ENCODE data around the gene CADPS2. TPM values are rescaled to one million over a fixed set of nuclear protein-coding genes. Genes with fewer than 3 reads are reported as not detected.

CADPS2 gene
- total and polyA plus RNA-seq, 2 of the 4 experiments (the other 2 are of a cell fraction) = 0.10 to 0.54 TPM

GRCh38 chr7:122867471-122867980 lies 18.7 kb downstream of the CADPS2 start:
- intact Hi-C loops (cut with micrococcal nuclease) = no loop called here
- Histone ChIP-seq H2AK9ac (replicated peaks; ENCODE audit: low read depth, low read length, poor library complexity) (no peak overlapping the region), H3K4me1 (ENCODE audit: control insufficient read depth, insufficient read depth, low read length) (no peaks in the 10 kb centered on the region), H4K91ac (ENCODE audit: insufficient read depth, low read depth, low read length) (no peak overlapping the region), H3K23ac (ENCODE audit: low read depth, low read length) (no peak overlapping the region), H2AK5ac (ENCODE audit: low read depth, low read length) (no peak overlapping the region), H3K27me3 (ENCODE audit: control insufficient read depth, insufficient read depth, low read length) (no peaks in the 10 kb centered on the region), H2AFZ (replicated peaks; ENCODE audit: low read length, poor library complexity) (no peak overlapping the region), H3K27ac (ENCODE audit: insufficient read depth, low read length) (no peak overlapping the region), H3K79me1 (ENCODE audit: low read depth in 1 of 2, low read length in 2 of 2) (no peaks in the 10 kb centered on the region), H3K18ac (ENCODE audit: low read depth, low read length) (no peak overlapping the region), H3K36me3 (ENCODE audit: control insufficient read depth, insufficient read depth, low read length) (no peaks in the 10 kb centered on the region), H3K14ac (replicated peaks; ENCODE audit: low read depth, low read length) (no peak overlapping the region), H3K9me1 (ENCODE audit: insufficient read depth, low read length) (no peaks in the 10 kb centered on the region), H2BK5ac (ENCODE audit: low read depth, low read length, poor library complexity, severe bottlenecking) (no peak overlapping the region), H3K56ac (ENCODE audit: extremely low read depth, insufficient read depth, low read length) (no peak overlapping the region), H3K9me3 (ENCODE audit: control insufficient read depth, insufficient read depth, low read length) (no peaks in the 10 kb centered on the region), H2BK20ac (ENCODE audit: low read depth, low read length) (no peak overlapping the region), H3K9ac (ENCODE audit: low read depth, low read length) (no peak overlapping the region), H2BK120ac (ENCODE audit: low read depth, low read length) (no peak overlapping the region), H3K4me3 (ENCODE audit: insufficient read depth, low read depth, low read length) (no peak overlapping the region), H4K20me1 (ENCODE audit: insufficient read depth, low read length) (no peaks in the 10 kb centered on the region), H4K8ac (ENCODE audit: low read depth in 2 of 2, low read length in 2 of 2) (no peak overlapping the region), H3K4me2 (ENCODE audit: low read depth, low read length) (no peak overlapping the region), H4K5ac (ENCODE audit: low read depth, low read length) (no peak overlapping the region), H3K4ac (ENCODE audit: low read depth, low read length) (no peak overlapping the region), H2BK15ac (ENCODE audit: low read depth, low read length) (no peak overlapping the region)
- DNase-seq = no peak
- ChIA-PET CTCF (no interaction called here), POLR2A (ENCODE audit: unreplicated experiment) (no interaction called here)
- dilution Hi-C loops (cut with HindIII; ENCODE audit: low sequenced_read_pairs, unreplicated experiment) = no loop called here
- no peak for TF ChIP-seq MAFK (IDR thresholded peaks at IDR 0.05; ENCODE audit: low read depth, low read length)
- TF ChIP-seq RCOR1 (IDR thresholded peaks at IDR 0.05; ENCODE audit: insufficient replicate concordance, low read length) = no peak
- TF ChIP-seq CEBPB (IDR thresholded peaks at IDR 0.05; ENCODE audit: low read depth, low read length) = no peak
- no peak for TF ChIP-seq BHLHE40 (IDR thresholded peaks at IDR 0.05; ENCODE audit: low read depth, low read length)
- no peak for TF ChIP-seq RAD21 (IDR thresholded peaks at IDR 0.05; ENCODE audit: low read length)
- TF ChIP-seq USF2 (IDR thresholded peaks at IDR 0.05; ENCODE audit: low read depth, low read length) = no peak
- TF ChIP-seq ELK1 (IDR thresholded peaks at IDR 0.05; ENCODE audit: borderline replicate concordance, low read depth, low read length) = no peak
- no peak for TF ChIP-seq FOS (IDR thresholded peaks at IDR 0.05; ENCODE audit: low read depth, low read length)
- no peak for TF ChIP-seq MAZ (IDR thresholded peaks at IDR 0.05; ENCODE audit: borderline replicate concordance, low read depth, low read length)
- no peak for TF ChIP-seq POLR2A (IDR thresholded peaks at IDR 0.05; ENCODE audit: low read depth, low read length)
- TF ChIP-seq NFE2L2 (IDR thresholded peaks at IDR 0.05; ENCODE audit: low read depth, low read length) = no peak
- TF ChIP-seq MXI1 (IDR thresholded peaks at IDR 0.05; ENCODE audit: borderline replicate concordance, low read depth, low read length) = no peak
- no peak for ATAC-seq (ENCODE audit: low read depth)
- in situ Hi-C loops (cut with MboI; ENCODE audit: low sequenced_read_pairs) = no loop called here
- no TSS peak for BruUV-seq (replicated peaks)
